MM.1S (cell line): ENCODE measurements around the gene EPHA3.

Experiments used
- CTCF ChIP-seq: fragments of 300-600 bp; sonication (generic); IDR thresholded peaks from 2 replicates; pipeline ENCODE4 v1.5.1; 2016; ENCODE audit warnings: antibody characterized with exemption, low read length, mixed read lengths
- EZH2 ChIP-seq: fragments of 300-600 bp; sonication (generic); optimal IDR thresholded peaks from 2 replicates; pipeline ENCODE3; 2017; ENCODE audit warnings: low read depth, mild to moderate bottlenecking, antibody characterized with exemption, low read length, mixed read lengths
- EZH2phosphoT487 ChIP-seq: fragments of 300-600 bp; sonication (generic); IDR thresholded peaks from 2 replicates; pipeline ENCODE4 v1.6.1; 2018; ENCODE audit warnings: antibody characterized with exemption, low read length

- TF ChIP-seq CTCF (no peak), EZH2 (no peak), EZH2phosphoT487 (no peak)
These were observed 246.0 kb downstream of the EPHA3 start for GRCh38 chr3:89353465-89353864.
